Measurements from ENCODE around the gene TMEM223.
"Not testable (repeated sequence)": the region's sequence is repeated elsewhere in the genome, so short reads cannot be mapped to it uniquely, and the experiment has no call there.

TMEM223 gene

GRCh38 chr11:62752177-62752785, 39.5 kb downstream of the TMEM223 start:
- DNase-seq: no peak

- DNase-seq: not testable (repeated sequence)
Measured at GRCh38 chr11:62749931-62750330, 41.9 kb downstream of the TMEM223 start.

GRCh38 chr11:62747475-62748160, 44.2 kb downstream of the TMEM223 start:
- DNase-seq: no peak
